Mesenchymal stem cell (in vitro differentiated cells and primary cell): ENCODE results near the gene FAM168A.

ENCODE experiments used
- DNase-seq: peaks from one replicate; pipeline ENCODE4 v3.0.0-alpha.2; 2013
- H2AFZ ChIP-seq: one replicate; pipeline ENCODE4 v1.6.1; 2013; ENCODE audit warnings: low read depth, mild to moderate bottlenecking, control low read depth, inconsistent platforms, low read length, moderate library complexity
- H2AK5ac ChIP-seq: 2 replicates; pipeline ENCODE4 v1.6.1; 2013; ENCODE audit warnings: low read length, moderate library complexity, mild to moderate bottlenecking, inconsistent platforms; ENCODE audit not compliant: severe bottlenecking
- H2BK120ac ChIP-seq: one replicate; pipeline ENCODE4 v1.6.1; 2013; ENCODE audit warnings: low read depth, mild to moderate bottlenecking, inconsistent platforms, low read length, moderate library complexity
- H2BK12ac ChIP-seq, 2 experiments: one replicate each; pipeline ENCODE4 v1.6.1; 2013; ENCODE audit warnings: inconsistent platforms in 2 of 2, low read length in 2 of 2, mild to moderate bottlenecking in 2 of 2, moderate library complexity in 2 of 2, control low read depth in 1 of 2
- H2BK15ac ChIP-seq: one replicate; pipeline ENCODE4 v1.6.1; 2013; ENCODE audit warnings: mild to moderate bottlenecking, low read depth, inconsistent platforms; ENCODE audit not compliant: poor library complexity, severe bottlenecking
- H2BK5ac ChIP-seq: 2 replicates; pipeline ENCODE4 v1.6.1; 2013; ENCODE audit warnings: low read depth, mild to moderate bottlenecking, low read length, control low read depth, inconsistent platforms; ENCODE audit not compliant: poor library complexity, severe bottlenecking
- H3K14ac ChIP-seq, 2 experiments: one replicate each; pipeline ENCODE4 v1.6.1; 2013; ENCODE audit warnings: inconsistent platforms in 2 of 2, low read length in 2 of 2, control low read depth in 1 of 2, mild to moderate bottlenecking in 1 of 2, moderate library complexity in 1 of 2
- H3K18ac ChIP-seq, 2 experiments: one replicate each; pipeline ENCODE4 v1.6.1; 2013; ENCODE audit warnings: inconsistent platforms in 2 of 2, low read length in 2 of 2, control low read depth in 1 of 2, low read depth in 1 of 2, mild to moderate bottlenecking in 1 of 2
- H3K23ac ChIP-seq, 2 experiments: one replicate each; pipeline ENCODE4 v1.6.1; 2013; ENCODE audit warnings: inconsistent platforms in 2 of 2, low read length in 2 of 2, mild to moderate bottlenecking in 2 of 2, moderate library complexity in 2 of 2, control low read depth in 1 of 2
- H3K27ac ChIP-seq: 2 replicates; pipeline ENCODE4 v1.5.1; 2013; ENCODE audit warnings: mild to moderate bottlenecking, moderate library complexity, low read length, control low read depth, inconsistent platforms; ENCODE audit not compliant: poor library complexity, severe bottlenecking
- H3K27me3 ChIP-seq, 2 experiments: 2 replicates each; pipeline versions ENCODE4 v1.6.1 to v1.7.0; 2013; ENCODE audit warnings: low read length in 2 of 2, mild to moderate bottlenecking in 2 of 2, moderate library complexity in 2 of 2, control low read depth in 1 of 2, inconsistent platforms in 1 of 2; ENCODE audit not compliant: control insufficient read depth in 1 of 2, insufficient read depth in 1 of 2
- H3K36me3 ChIP-seq, 2 experiments: 2 replicates each; pipeline versions ENCODE4 v1.6.1 to v1.7.0; 2013; ENCODE audit warnings: low read length in 2 of 2, control low read depth in 1 of 2, inconsistent platforms in 1 of 2, low read depth in 1 of 2, mild to moderate bottlenecking in 1 of 2; ENCODE audit not compliant: insufficient read depth in 2 of 2, control insufficient read depth in 1 of 2
- H3K4ac ChIP-seq, 2 experiments: one replicate each; pipeline ENCODE4 v1.6.1; 2013; ENCODE audit warnings: inconsistent platforms in 2 of 2, low read length in 2 of 2, mild to moderate bottlenecking in 2 of 2, moderate library complexity in 2 of 2, control low read depth in 1 of 2, low read depth in 1 of 2
- H3K4me1 ChIP-seq: 2 replicates; pipeline ENCODE4 v1.6.1; 2013; ENCODE audit warnings: low read depth, low read length, control low read depth; ENCODE audit not compliant: control insufficient read depth, insufficient read depth
- H3K4me2 ChIP-seq: 2 replicates; pipeline ENCODE4 v1.6.1; 2013; ENCODE audit warnings: low read length, mild to moderate bottlenecking, inconsistent platforms; ENCODE audit not compliant: poor library complexity, severe bottlenecking
- H3K4me3 ChIP-seq, 2 experiments: 2 replicates each; pipeline versions ENCODE4 v1.5.1 to v1.7.0; 2013; ENCODE audit warnings: low read length in 2 of 2, mild to moderate bottlenecking in 2 of 2, control low read depth in 1 of 2, low read depth in 1 of 2; ENCODE audit not compliant: insufficient read depth in 1 of 2
- H3K79me1 ChIP-seq: replicated peaks from 2 replicates; pipeline ENCODE4 v1.6.1; 2013; ENCODE audit warnings: mild to moderate bottlenecking, control low read depth, low read length, inconsistent platforms; ENCODE audit not compliant: poor library complexity, severe bottlenecking
- H3K9ac ChIP-seq: 2 replicates; pipeline ENCODE4 v1.7.0; 2013; ENCODE audit warnings: mild to moderate bottlenecking, low read length, moderate library complexity
- H3K9me3 ChIP-seq: 2 replicates; pipeline ENCODE4 v1.7.0; 2013; ENCODE audit warnings: mild to moderate bottlenecking, low read length; ENCODE audit not compliant: control insufficient read depth
- H4K8ac ChIP-seq: one replicate; pipeline ENCODE4 v1.6.1; 2013; ENCODE audit warnings: inconsistent platforms, mild to moderate bottlenecking, low read length, moderate library complexity
- H4K91ac ChIP-seq: one replicate; pipeline ENCODE4 v1.6.1; 2013; ENCODE audit warnings: mild to moderate bottlenecking, low read length, inconsistent platforms
- WGBS: methylation state at CpG from one replicate; pipeline ENCODE4 v1.1.7; 2013; ENCODE audit warnings: mixed read lengths; 5-methylcytosine and 5-hydroxymethylcytosine counted together

The FAM168A gene

GRCh38 chr11:73493956-73494598 lies 103.8 kb downstream of the FAM168A start:
- H3K9ac ChIP-seq: no peak overlapping the region
- H2BK12ac ChIP-seq: no peak overlapping the region
- peaks cover 0 to 5% of the 10 kb centered on the region in 2 experiments for H3K36me3 ChIP-seq
- no peak overlapping the region for H3K4ac ChIP-seq
- H2AFZ ChIP-seq: no peak overlapping the region
- H3K4me2 ChIP-seq: peak overlapping the region; percentile 14
- no peak overlapping the region for H3K4me3 ChIP-seq
- peak; percentile 42 for DNase-seq
- H3K18ac ChIP-seq: no peak overlapping the region
- 83% methylated on average over 1 of the region's 1 CpG for WGBS
- H3K4me1 ChIP-seq: peaks cover 5% of the 10 kb centered on the region
- no peak overlapping the region for H3K14ac ChIP-seq
- no peaks in the 10 kb centered on the region for H3K9me3 ChIP-seq
- no peaks in the 10 kb centered on the region for H3K27me3 ChIP-seq
- H2AK5ac ChIP-seq: peak overlapping the region; percentile 34
- H3K79me1 ChIP-seq: peaks cover 38% of the 10 kb centered on the region
- H4K8ac ChIP-seq: no peak overlapping the region
- no peak overlapping the region for H2BK120ac ChIP-seq
- H4K91ac ChIP-seq: no peak overlapping the region
- no peak overlapping the region for H2BK5ac ChIP-seq
- no peak overlapping the region for H3K23ac ChIP-seq
- H3K27ac ChIP-seq: peak overlapping the region; percentile 28
- no peak overlapping the region for H2BK15ac ChIP-seq

- Histone ChIP-seq H3K18ac (no peak overlapping the region), H3K9ac (no peak overlapping the region), H3K27me3 (no peaks in the 10 kb centered on the region), H3K79me1 (peaks cover 14% of the 10 kb centered on the region), H3K4me2 (no peak overlapping the region), H3K4me3 (no peak overlapping the region), H3K9me3 (peaks cover 7% of the 10 kb centered on the region), H2BK5ac (no peak overlapping the region), H2AK5ac (no peak overlapping the region), H2AFZ (no peak overlapping the region), H3K23ac (no peak overlapping the region), H3K27ac (no peak overlapping the region), H3K4ac (no peak overlapping the region), H2BK12ac (no peak overlapping the region), H3K36me3 (no peaks in the 10 kb centered on the region), H4K8ac (no peak overlapping the region), H2BK120ac (no peak overlapping the region), H3K14ac (no peak overlapping the region), H4K91ac (no peak overlapping the region), H3K4me1 (no peaks in the 10 kb centered on the region), H2BK15ac (no peak overlapping the region)
- WGBS: 100% methylated on average over 1 of the region's 1 CpG
- DNase-seq: no peak
These were observed 116.3 kb downstream of the FAM168A start for GRCh38 chr11:73481626-73482025.

- Histone ChIP-seq H3K9ac (no peak overlapping the region), H3K23ac (no peak overlapping the region), H3K18ac (no peak overlapping the region), H3K4me1 (no peaks in the 10 kb centered on the region), H3K27me3 (no peaks in the 10 kb centered on the region), H3K27ac (no peak overlapping the region), H2AFZ (no peak overlapping the region), H4K8ac (no peak overlapping the region), H3K4ac (no peak overlapping the region), H2BK15ac (no peak overlapping the region), H2BK5ac (no peak overlapping the region), H3K4me2 (no peak overlapping the region), H3K9me3 (peaks cover 7% of the 10 kb centered on the region), H3K36me3 (no peaks in the 10 kb centered on the region), H3K14ac (no peak overlapping the region), H4K91ac (no peak overlapping the region), H2BK12ac (no peak overlapping the region), H3K79me1 (peaks cover 19% of the 10 kb centered on the region), H2BK120ac (no peak overlapping the region), H3K4me3 (no peak overlapping the region), H2AK5ac (no peak overlapping the region)
- no peak for DNase-seq
- WGBS: 93% methylated on average over 2 of the region's 2 CpGs
These were observed 117.2 kb downstream of the FAM168A start for GRCh38 chr11:73480677-73481076.

- H3K79me1 ChIP-seq: peaks cover 24% of the 10 kb centered on the region
- H2BK15ac ChIP-seq: no peak overlapping the region
- no peak overlapping the region for H3K23ac ChIP-seq
- no peak overlapping the region for H2BK12ac ChIP-seq
- H3K4me1 ChIP-seq: no peaks in the 10 kb centered on the region
- H2AK5ac ChIP-seq: no peak overlapping the region
- H3K9me3 ChIP-seq: peaks cover 7% of the 10 kb centered on the region
- no peak overlapping the region for H2AFZ ChIP-seq
- H3K9ac ChIP-seq: no peak overlapping the region
- no peaks in the 10 kb centered on the region for H3K36me3 ChIP-seq
- no CpG with 5 or more reads among the region's 1 CpG for WGBS
- no peak overlapping the region for H2BK120ac ChIP-seq
- no peak overlapping the region for H3K4me3 ChIP-seq
- H3K27ac ChIP-seq: no peak overlapping the region
- no peak overlapping the region for H3K4me2 ChIP-seq
- H4K8ac ChIP-seq: no peak overlapping the region
- no peak overlapping the region for H2BK5ac ChIP-seq
- H4K91ac ChIP-seq: no peak overlapping the region
- no peak overlapping the region for H3K4ac ChIP-seq
- DNase-seq: peak; percentile 54
- no peak overlapping the region for H3K18ac ChIP-seq
- no peak overlapping the region for H3K14ac ChIP-seq
- H3K27me3 ChIP-seq: no peaks in the 10 kb centered on the region
These were observed 119.1 kb downstream of the FAM168A start for GRCh38 chr11:73478737-73479347.
